ENCODE results near the gene LSS. TPM values are rescaled to one million over a fixed set of nuclear protein-coding genes. Genes with fewer than 3 reads are reported as not detected.
"Not testable (repeated sequence)": the region's sequence is repeated elsewhere in the genome, so short reads cannot be mapped to it uniquely, and the experiment has no call there.

Gene LSS
- total RNA-seq, 1 donor from 2014 or later, result 83.2 TPM

- H3K27ac Mint-ChIP-seq (ENCODE audit: unreplicated experiment), result no peak overlapping the region
- no peak overlapping the region for H3K4me3 Mint-ChIP-seq (ENCODE audit: unreplicated experiment)
- no peak for TF ChIP-seq EZH2 (IDR thresholded peaks at IDR 0.05; ENCODE audit: insufficient read depth, low read length)
- no peak for TF ChIP-seq CTCF (IDR thresholded peaks at IDR 0.05; ENCODE audit: insufficient read depth, low read depth, low read length)
- peaks cover 3% of the 10 kb centered on the region for H4K20me1 ChIP-seq (ENCODE audit: insufficient read depth, low read length)
- H3K36me3 Mint-ChIP-seq (ENCODE audit: low read depth, unreplicated experiment), result peaks cover 13% of the 10 kb centered on the region
- H3K27ac ChIP-seq (ENCODE audit: low read depth, low read length), result no peak overlapping the region
- no peaks in the 10 kb centered on the region for H3K27me3 ChIP-seq (ENCODE audit: insufficient read depth, low read length)
- DNase-seq (ENCODE audit: low read depth) (no peak), FAIRE-seq (no peak)
- no peak overlapping the region for H2AFZ ChIP-seq (ENCODE audit: low read depth, low read length)
- H3K4me1 Mint-ChIP-seq (ENCODE audit: low read depth, unreplicated experiment), result no peaks in the 10 kb centered on the region
- H3K9me3 Mint-ChIP-seq (ENCODE audit: unreplicated experiment), result no peaks in the 10 kb centered on the region
- H3K79me2 ChIP-seq (ENCODE audit: insufficient read depth, low read length), result no peaks in the 10 kb centered on the region
- H3K4me2 ChIP-seq (ENCODE audit: low read length), result no peak overlapping the region
- H3K9me3 ChIP-seq (ENCODE audit: insufficient read depth, low read depth, low read length), result no peaks in the 10 kb centered on the region
- no peak overlapping the region for H3K9ac ChIP-seq (ENCODE audit: low read length)
- H3K4me3 ChIP-seq (ENCODE audit: insufficient read depth, low read depth, low read length), result no peak overlapping the region
- H3K27me3 Mint-ChIP-seq (ENCODE audit: low read depth, unreplicated experiment), result no peaks in the 10 kb centered on the region
- H3K36me3 ChIP-seq (ENCODE audit: insufficient read depth, low read length), result peaks cover 32% of the 10 kb centered on the region
- no peaks in the 10 kb centered on the region for H3K4me1 ChIP-seq (ENCODE audit: insufficient read depth, low read length)
Observed at GRCh38 chr21:46203203-46203600, 25.4 kb downstream of the LSS start.

- H2AFZ ChIP-seq (ENCODE audit: low read depth, low read length), result no peak overlapping the region
- peaks cover 13% of the 10 kb centered on the region for H3K36me3 Mint-ChIP-seq (ENCODE audit: low read depth, unreplicated experiment)
- H3K36me3 ChIP-seq (ENCODE audit: insufficient read depth, low read length), result peaks cover 32% of the 10 kb centered on the region
- no peak for FAIRE-seq
- H3K27me3 Mint-ChIP-seq (ENCODE audit: low read depth, unreplicated experiment), result no peaks in the 10 kb centered on the region
- no peak overlapping the region for H3K27ac ChIP-seq (ENCODE audit: low read depth, low read length)
- H4K20me1 ChIP-seq (ENCODE audit: insufficient read depth, low read length), result peaks cover 3% of the 10 kb centered on the region
- no peaks in the 10 kb centered on the region for H3K4me1 Mint-ChIP-seq (ENCODE audit: low read depth, unreplicated experiment)
- H3K27me3 ChIP-seq (ENCODE audit: insufficient read depth, low read length), result no peaks in the 10 kb centered on the region
- H3K4me1 ChIP-seq (ENCODE audit: insufficient read depth, low read length), result no peaks in the 10 kb centered on the region
- H3K4me3 Mint-ChIP-seq (ENCODE audit: unreplicated experiment), result no peak overlapping the region
- no peak overlapping the region for H3K27ac Mint-ChIP-seq (ENCODE audit: unreplicated experiment)
- TF ChIP-seq CTCF (IDR thresholded peaks at IDR 0.05; ENCODE audit: insufficient read depth, low read depth, low read length) (no peak), EZH2 (IDR thresholded peaks at IDR 0.05; ENCODE audit: insufficient read depth, low read length) (no peak)
- no peaks in the 10 kb centered on the region for H3K9me3 ChIP-seq (ENCODE audit: insufficient read depth, low read depth, low read length)
- H3K79me2 ChIP-seq (ENCODE audit: insufficient read depth, low read length), result no peaks in the 10 kb centered on the region
- no peaks in the 10 kb centered on the region for H3K9me3 Mint-ChIP-seq (ENCODE audit: unreplicated experiment)
- DNase-seq (ENCODE audit: low read depth), result no peak
- no peak overlapping the region for H3K4me2 ChIP-seq (ENCODE audit: low read length)
- no peak overlapping the region for H3K9ac ChIP-seq (ENCODE audit: low read length)
- no peak overlapping the region for H3K4me3 ChIP-seq (ENCODE audit: insufficient read depth, low read depth, low read length)
Observed at GRCh38 chr21:46202592-46203202, 25.9 kb downstream of the LSS start.

- not testable (repeated sequence) for H3K4me1 ChIP-seq (ENCODE audit: insufficient read depth, low read length); FAIRE-seq; H3K9me3 ChIP-seq (ENCODE audit: insufficient read depth, low read depth, low read length); H3K4me2 ChIP-seq (ENCODE audit: low read length); H3K4me3 Mint-ChIP-seq (ENCODE audit: unreplicated experiment); H4K20me1 ChIP-seq (ENCODE audit: insufficient read depth, low read length); H3K27ac ChIP-seq (ENCODE audit: low read depth, low read length); H3K9me3 Mint-ChIP-seq (ENCODE audit: unreplicated experiment); DNase-seq (ENCODE audit: low read depth); H2AFZ ChIP-seq (ENCODE audit: low read depth, low read length); H3K27me3 Mint-ChIP-seq (ENCODE audit: low read depth, unreplicated experiment); H3K4me1 Mint-ChIP-seq (ENCODE audit: low read depth, unreplicated experiment); H3K9ac ChIP-seq (ENCODE audit: low read length); H3K27me3 ChIP-seq (ENCODE audit: insufficient read depth, low read length); H3K27ac Mint-ChIP-seq (ENCODE audit: unreplicated experiment); H3K79me2 ChIP-seq (ENCODE audit: insufficient read depth, low read length); H3K4me3 ChIP-seq (ENCODE audit: insufficient read depth, low read depth, low read length)
- H3K36me3 Mint-ChIP-seq (ENCODE audit: low read depth, unreplicated experiment), result peaks cover 20% of the 10 kb centered on the region
- H3K36me3 ChIP-seq (ENCODE audit: insufficient read depth, low read length), result peaks cover 30% of the 10 kb centered on the region
Observed at GRCh38 chr21:46200877-46201803, 27.4 kb downstream of the LSS start.

Data from astrocyte (in vitro differentiated cells and primary cell).